HuH-7 (cell line): ENCODE measurements around the gene ZNF808.
"Not testable (repeated sequence)": the region's sequence is repeated elsewhere in the genome, so short reads cannot be mapped to it uniquely, and the experiment has no call there.

Experiments used
- DNase-seq: peaks from one replicate; pipeline ENCODE4 v3.0.0; 2011; ENCODE audit warnings: low spot score

Gene ZNF808

DNA sequence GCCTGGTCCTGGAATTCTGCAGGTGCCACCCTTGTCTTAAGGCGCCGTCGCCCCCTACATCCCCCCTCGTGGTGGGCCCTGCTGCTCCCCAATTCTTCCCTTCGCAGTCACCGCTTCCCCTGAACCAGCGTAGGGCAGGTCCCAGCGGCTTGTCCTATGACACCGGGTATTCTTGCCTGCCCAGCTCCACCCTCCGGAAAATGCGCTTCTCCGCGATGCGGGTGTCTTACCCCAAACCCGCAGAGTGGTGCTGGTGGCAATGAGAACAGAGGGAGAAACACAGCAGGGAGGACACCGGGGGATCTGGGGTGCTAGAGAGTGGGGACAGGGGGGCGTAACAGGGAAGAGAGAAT, 9.0 kb downstream of the ZNF808 start:
- DNase-seq: no peak

DNA sequence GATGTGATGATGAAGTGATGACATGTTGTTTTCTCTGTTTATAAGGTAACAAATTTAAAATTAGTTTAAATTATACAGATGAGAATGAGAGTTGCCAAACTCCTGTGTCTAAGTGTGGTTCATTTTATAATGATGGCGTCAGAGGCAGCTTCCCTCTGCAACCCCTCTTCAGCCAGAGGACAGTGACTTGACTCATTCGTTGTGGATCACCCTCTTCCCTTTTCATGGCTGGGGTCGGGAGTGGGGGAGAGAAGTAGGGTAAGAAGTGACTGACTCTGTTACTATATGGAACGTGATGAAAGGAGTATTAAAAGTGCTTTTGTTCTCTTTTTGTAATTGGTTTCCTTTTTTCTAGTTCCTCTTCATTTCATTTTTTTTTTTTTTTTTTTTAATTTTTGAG, 11.3 kb downstream of the ZNF808 start:
- DNase-seq: not testable (repeated sequence)

DNA sequence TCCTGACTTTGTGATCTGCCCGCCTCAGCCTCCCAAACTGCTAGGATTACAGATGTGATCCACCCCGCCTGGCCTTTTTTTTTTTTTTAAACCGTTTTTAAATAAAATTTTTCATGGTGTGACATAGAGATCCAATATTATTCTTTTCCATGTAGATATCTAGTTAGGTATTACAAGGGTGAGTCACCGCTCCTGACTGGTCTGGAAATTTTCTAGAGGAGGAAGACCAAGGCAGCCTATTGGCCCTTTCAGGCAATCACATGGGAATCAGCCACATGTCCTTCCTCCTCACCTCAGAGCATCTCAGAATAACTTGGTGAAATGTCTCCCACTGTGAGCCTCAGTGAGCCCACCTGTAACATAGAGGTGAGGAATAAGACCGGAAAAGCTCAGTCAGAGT, 13.7 kb downstream of the ZNF808 start:
- DNase-seq: not testable (repeated sequence)

DNA sequence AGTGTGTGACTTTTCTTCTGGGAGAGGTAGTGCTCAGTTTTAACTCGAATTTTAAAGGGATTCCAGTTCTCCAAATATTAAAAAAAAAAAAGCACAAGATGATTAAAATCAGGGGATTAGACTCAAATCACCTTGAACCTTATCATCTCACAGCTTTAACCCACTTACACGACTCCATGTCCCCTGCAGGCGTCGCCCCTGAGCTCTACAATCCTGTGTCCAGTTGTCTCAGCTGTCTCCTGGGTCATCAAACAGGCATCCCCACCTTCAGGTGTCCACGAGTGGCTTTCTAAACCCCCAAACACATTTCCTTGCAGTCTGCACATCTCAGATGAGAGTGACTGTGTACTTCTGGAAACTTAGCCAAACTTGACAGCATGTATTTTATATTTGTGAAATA, 14.1 kb downstream of the ZNF808 start:
- no peak for DNase-seq

DNA sequence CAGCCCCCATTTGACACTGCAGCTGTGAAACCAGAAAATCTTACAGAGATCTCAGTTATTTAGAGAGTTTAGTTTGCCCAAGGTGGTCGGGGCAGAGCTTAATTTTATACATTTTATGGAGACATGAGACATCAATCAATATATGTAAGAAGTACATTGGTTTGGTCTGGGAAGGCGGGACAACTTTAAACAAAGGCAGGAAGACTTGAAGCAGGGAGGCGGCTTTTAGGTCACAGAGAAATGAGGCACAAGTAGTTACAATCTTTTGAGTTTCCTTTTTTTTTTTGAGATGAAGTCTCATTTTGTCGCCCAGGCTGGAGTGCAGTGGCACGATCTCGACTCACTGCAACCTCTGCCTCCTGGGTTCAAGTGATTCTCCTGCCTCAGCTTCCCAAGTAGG, 15.1 kb downstream of the ZNF808 start:
- DNase-seq: not testable (repeated sequence)

DNA sequence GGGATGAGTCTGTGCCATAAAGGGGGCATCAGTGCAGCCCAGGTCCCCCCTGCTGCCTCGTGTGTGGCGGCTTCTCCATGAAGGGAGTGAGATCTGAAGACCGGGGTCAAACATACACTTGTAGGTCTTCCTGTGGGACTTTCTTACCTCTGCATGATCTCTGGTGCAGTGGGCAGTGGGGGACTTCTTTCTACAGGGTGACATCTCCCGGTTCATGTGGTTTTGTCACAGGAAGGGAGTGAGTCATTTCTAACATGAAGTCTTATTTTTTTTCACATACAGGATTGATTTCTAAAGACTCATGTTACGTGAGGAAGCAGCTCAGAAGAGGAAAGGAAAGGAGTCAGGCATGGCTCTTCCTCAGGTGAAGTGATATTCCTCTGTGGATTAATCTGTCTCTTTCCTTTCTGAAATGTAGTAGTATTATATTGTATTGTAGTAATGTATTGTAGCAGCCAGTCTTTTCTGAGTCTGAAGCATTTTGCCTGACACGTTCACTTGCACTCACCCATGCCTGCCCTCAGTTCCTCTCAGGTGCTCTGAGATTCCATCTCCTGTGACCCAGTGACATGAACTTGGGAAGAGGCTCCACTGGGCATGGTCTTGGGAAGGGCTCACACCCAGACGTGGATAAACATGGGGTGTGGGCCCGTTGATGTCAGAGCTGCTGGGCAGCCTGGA, 15.7 kb downstream of the ZNF808 start:
- no peak for DNase-seq

DNA sequence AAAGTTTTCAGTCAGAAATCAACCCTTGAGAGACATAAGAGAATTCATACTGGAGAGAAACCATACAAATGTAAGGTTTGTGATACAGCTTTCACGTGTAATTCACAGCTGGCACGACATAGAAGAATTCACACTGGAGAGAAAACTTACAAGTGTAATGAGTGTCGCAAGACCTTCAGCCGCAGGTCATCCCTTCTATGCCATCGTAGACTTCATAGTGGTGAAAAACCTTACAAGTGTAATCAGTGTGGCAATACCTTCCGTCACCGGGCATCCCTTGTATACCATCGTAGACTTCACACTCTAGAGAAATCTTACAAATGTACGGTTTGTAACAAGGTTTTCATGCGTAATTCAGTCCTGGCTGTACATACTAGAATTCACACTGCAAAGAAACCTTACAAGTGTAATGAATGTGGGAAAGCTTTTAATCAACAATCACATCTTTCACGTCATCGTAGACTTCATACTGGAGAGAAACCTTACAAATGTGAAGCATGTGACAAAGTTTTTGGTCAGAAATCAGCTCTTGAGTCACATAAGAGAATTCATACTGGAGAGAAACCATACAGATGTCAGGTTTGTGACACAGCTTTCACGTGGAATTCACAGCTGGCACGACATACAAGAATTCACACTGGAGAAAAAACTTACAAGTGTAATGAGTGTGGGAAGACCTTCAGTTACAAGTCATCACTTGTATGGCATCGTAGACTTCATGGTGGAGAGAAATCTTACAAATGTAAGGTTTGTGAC, 26.9 kb downstream of the ZNF808 start:
- DNase-seq: no peak

DNA sequence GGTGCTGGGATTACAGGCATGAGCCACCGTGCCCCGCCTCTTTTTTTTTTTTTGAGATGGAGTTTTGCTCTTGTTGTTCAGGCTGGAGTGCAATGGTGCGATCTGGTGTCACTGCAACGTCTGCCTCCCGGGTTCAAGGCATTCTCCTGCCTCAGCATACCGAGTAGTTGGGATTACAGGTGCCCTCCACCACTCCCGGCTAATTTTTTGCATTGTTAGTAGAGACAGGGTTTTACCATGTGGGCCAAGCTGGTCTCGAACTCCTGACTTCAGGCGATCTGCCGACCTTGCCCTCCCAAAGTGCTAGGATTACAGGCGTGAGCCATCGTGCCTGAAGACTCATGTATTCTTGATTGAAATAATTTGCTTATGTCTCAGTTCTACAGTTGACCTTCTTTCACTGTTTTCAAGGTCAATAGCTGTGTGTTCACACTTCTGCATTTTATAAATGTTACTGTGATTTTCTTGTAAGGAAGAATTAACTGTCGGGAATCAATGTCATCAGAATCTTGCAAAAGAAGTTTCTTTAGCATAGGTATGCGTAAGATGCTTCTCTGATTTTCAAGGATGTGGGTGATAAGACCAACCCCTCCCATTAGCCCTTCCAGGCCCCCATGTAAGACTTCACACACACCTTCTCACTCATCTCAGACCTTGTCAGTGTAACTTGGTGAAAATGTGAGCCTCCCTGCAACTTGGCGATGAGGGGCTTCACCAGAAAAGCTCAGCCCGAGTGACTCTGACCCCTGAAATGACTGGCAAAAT, 29.9 kb downstream of the ZNF808 start:
- no peak for DNase-seq

DNA sequence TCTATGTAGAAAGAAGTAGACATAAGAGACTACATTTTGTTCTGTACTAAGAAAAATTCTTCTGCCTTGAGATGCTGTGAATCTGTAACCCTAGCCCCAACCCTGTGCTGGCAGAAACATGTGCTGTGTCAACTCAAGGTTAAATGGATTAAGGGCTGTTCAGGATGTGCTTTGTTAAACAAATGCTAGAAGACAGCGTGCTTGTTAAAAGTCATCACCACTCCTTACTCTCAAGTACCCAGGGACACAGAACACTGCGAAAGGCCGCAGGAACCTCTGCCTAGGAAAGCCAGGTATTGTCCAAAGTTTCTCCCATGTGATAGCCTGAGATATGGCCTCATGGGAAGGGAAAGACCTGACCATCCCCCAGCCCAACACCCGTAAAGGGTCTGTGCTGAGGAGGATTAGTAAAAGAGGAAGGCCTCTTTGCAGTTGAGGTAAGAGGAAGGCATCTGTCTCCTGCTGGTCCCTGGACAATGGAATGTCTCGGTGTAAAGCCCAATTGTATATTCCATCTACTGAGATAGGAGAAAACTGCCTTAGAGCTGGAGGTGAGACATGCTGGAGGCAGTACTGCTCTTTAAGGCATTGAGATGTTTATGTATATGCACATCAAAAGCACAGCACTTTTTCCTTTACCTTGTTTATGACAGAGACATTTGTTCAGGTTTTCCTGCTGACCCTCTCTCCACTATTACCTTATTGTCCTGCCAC, 31.4 kb downstream of the ZNF808 start:
- DNase-seq: not testable (repeated sequence)

DNA sequence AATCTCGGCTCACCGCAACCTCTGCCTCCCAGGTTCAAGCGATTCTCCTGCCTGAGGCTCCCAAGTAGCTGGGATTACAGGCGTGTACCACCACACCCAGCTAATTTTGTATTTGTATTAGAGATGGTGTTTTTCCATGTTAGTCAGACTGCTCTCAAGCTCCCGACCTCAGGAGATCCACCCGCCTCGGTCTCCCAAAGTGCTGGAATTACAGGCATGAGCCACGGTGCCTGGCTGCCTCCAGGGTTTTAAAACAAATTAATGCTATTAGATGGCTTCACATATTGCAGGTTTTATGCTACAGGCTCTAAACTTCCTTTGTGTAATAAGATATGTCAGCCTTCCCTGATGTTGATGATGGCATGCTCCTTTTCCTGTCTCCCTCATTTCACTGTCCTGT, 34.1 kb downstream of the ZNF808 start:
- DNase-seq: not testable (repeated sequence)

DNA sequence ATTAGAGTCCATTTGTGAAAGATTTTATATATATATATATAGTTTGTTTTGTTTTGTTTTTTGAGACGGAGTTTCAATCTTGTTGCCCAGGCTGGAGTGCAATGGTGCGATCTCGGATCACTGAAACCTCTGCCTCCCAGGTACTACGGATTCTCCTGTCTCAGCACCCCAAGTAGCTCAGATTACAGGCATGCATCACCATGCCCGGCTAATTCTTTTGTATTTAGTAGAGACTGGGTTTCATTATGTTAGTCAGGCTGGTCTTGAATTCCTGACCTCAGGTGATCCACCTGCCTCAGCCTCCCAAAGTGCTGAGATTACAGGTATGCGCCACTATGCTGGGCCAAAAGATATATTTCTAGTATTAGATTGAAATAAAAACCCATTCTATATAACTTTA, 38.7 kb downstream of the ZNF808 start:
- no peak for DNase-seq

DNA sequence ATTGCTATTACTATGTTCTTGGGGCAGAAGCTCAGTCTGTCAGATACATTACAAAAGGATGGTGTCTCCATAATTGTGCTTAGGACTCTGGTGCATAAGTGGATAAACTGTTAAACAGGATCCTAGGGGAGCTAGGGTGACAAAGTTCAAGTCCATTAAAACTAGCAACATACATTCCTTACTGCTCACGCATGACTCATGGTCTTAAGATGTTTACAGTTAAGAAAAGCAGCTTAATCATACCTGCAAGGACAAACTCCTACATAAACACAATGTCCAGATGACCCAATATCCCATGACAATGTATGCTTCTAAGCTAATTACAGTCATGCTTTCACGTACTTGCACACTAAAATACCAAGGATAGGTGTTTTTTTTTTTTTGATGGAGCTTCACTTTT, 39.1 kb downstream of the ZNF808 start:
- DNase-seq: no peak

DNA sequence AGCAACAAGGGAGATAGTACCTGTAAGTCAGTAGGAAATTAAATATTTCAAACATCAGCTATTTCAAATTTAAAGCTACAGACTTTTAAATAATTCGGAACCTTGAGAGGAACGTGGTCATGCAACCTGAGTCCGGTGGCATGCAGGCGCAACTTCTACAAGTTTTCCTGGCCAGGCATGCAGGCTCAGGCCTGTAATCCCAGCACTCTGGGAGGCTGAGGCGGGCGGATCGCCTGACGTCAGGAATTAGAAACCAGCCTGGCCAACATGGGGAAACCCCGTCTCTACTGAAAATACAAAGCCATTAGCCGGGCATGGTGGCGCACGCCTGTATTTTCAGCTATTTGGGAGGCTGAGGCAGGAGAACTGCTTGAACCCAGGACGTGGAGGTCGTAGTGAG, 40.5 kb downstream of the ZNF808 start:
- DNase-seq: no peak

DNA sequence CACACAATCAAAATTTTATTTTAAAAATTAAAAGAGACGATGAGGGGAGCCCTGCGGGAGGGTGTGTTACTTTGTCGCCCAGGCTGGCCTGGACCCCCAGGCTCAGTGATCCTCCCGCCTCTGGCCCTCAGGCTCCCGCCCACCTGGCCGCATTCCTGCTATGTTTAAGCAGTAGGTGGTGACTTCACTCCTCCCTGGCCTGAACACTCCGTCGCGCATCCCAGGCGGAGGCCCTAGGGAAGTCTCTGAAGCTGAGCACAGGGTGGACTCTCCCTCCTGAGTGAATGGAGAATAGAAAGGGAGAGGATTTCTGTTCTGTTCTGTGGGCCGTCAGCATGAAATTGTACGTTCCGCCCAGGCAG, 42.2 kb downstream of the ZNF808 start:
- not testable (repeated sequence) for DNase-seq

DNA sequence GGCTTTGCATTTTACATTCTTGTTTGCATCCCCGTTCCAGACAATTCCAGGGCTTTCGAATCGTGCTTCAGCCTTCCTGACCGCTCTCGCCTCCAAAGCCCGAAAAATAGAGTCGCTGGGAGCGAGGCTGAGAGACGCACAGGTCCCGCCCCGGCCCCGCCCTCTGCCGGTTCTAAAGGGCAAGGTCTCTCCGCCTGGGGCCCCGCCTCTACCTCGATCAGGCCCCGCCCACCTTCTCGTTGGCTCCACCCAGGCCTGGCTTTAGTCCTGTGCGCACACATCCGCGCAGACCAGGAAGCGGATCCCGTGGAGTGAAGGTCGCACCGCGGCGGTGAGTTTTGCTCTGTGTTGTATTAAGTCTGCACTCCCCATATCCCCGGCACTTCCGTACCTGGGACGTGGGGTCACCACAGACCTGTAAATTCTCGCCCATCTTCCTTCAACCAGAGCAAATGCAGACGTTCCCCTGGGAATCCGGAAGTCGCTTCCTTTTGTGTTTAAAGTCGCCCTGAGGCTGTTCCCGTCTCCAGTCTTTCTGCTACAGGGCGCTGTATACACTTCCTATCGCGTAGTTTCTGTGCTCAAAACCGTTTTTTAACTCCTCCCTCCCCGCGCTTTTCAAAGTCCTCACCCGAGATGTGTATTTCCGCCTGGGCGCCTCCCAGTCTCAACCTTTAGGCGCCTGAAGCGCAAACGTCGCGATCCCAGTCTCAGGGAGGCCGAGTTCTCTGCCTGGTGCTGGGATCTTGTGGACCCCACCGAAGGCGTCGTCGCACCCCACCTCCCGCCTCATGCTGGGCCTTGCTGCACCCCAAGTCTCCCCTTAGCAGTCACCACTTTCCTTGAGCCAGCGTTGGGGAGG, 42.8 kb downstream of the ZNF808 start, which contains the start of gene ZNF701:
Gene ZNF701 (plus strand): TSS at position 288 of the 862 bp plus-strand sequence. CDS start 3,861 bp downstream, outside the sequence.
- no peak for DNase-seq

DNA sequence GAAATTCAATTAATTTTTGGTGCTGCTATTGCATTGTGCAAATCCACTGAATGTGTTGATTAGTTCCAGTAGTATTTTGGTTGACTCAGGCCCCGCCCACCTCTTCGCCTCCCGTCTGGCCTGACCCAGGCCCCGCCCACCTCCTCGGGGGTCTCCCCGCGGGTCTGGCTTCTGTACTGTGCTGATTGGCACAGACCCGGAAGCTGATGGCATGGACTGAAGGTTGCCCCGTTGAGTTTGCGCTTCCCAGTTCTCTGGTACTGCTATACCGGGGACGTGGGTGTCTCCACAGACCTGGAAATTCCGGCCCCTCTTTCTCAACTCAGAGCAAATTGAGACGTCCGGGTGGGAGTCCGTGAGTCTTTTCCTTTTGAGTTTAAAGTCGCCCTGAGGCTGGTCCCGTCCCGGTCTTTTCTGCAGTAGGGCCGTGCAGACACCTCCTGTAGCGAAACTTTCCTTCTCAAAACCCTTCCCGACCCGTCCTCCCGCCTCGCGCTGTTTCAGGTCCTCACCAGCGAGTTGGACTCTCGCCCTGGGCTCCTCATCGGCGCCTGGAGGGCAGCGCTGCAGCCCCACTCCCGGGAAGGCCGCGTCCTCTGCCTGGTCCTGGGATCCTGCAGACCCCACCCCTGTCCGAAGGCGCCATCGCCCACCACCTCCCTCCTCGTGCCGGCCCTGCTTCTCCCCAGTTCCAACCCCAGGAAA, 57.4 kb downstream of the ZNF808 start:
- DNase-seq: no peak

DNA sequence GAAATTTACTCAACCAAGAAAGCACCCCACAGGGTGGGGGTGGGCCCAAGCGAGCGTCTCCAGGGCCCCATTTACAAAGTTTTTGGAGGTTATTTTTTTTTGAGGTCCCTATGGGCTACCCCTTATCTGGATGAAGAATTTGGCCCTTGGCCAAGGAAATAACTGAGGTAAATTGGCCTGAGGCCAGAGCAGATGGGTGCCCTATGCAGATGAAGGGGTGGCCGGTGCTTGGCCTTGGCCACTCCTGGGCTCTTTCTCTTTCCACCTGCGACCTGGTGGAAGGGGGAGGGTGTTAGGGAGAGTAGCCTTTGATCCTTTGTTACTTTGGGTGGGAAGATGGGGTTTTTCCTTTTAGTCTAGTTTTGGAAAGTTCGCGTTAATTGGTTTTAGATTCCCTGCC, 58.1 kb downstream of the ZNF808 start:
- DNase-seq: no peak

DNA sequence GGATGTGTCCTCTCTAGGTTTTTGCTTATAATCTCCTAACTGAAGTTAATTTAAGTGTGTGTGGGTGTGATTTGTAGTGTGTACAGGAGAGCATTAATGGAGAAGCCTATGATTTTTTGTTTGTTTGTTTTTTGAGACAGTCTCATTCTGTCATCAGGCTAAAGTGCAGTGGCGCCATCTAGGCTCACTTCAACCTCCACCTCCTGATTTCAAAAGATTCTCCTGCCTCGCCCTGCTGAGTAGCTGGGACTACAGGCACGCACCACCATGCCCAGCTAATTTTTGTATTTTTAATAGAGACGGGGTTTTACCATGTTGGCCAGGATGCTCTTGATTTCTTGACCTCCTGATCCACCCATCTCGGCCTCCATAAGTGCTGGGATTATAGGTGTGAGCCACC, 63.3 kb downstream of the ZNF808 start:
- DNase-seq: no peak

DNA sequence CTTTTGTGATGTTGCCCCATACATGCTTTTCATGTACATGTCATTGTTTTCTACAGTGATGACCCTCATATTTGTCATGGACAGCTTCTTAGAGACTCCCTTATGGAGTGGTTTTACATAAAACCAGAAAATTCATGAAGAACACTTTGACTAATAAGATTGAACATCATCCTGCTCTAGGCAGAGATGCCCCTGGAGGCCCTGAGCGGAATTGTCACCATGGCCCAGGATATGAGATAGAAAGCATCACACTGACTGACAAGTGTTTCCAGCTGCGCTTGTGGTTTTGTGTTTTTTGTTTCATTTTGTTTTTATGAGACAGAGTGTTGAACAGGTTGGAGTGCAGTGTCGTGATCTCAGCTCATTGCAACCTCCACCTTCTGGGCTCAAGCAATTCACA, 64.8 kb downstream of the ZNF808 start:
- DNase-seq: no peak

DNA sequence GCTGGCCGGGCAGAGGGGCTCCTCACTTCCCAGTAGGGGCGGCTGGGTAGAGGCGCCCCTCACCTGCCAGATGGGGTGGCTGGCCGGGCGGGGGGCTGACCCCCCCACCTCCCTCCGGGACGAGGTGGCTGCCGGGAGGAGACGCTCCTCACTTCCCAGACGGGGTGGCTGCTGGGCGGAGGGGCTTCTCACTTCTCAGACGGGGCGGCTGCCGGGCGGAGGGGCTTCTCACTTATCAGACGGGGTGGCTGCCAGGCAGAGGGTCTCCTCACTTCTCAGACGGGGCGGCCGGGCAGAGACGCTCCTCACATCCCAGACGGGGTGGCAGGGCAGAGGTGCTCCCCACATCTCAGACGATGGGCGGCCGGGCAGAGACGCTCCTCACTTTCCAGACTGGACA, 66.0 kb downstream of the ZNF808 start:
- DNase-seq: not testable (repeated sequence)

DNA sequence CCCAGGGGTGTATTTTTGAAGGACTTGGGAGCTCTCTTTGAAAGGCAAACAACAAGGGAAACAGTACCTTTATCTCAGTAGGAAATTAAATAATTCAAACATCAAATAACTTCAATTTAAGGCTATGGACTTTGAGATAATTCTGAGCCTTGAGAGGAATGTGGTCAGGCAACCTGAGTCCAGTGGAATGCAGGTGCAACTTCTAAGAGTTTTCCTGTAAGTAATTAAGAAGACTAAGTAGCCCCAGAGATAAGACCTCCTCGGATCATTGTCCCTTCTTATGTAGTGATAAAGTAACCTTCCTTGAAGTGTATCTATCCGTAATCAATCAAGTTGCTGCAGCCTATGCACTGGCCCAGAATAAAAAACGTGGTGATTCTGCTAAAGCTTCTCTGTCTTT, 71.8 kb downstream of the ZNF808 start:
- DNase-seq: no peak
